ENCODE results near the gene CD82.

DNA sequence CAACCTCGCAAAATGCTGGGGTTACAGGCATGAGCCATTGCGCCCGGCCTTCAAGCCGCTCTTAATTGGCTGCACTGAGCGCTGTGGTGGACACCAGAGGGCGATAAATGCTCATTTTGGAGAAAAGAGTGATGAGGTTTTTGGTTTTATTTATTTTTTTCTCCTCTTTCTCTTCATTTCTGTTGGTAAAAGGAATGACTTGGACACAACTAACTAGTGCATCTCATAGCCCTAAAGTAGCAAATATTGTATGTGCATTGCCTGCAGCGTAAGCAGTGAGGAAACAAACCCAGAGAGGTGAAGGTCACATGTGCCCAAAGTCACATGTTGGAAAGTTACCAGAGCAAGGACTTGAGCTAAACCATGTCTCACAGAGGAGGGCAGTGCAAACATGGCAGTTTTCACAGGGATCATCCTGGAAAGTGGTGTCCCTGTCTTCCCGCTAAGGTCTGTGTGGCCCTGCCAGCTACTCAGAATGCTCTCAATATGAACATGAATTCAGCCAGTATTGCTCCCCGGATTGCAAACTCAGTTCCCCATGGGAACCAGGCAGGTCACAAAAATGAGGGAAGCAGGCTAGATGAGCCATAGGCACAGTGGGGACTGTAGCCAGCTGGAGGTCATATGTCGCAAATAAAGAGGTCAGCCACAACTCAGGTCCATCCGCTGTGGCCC is 8.6 kb upstream of the CD82 start:
- TF ChIP-seq, protein P1, sequence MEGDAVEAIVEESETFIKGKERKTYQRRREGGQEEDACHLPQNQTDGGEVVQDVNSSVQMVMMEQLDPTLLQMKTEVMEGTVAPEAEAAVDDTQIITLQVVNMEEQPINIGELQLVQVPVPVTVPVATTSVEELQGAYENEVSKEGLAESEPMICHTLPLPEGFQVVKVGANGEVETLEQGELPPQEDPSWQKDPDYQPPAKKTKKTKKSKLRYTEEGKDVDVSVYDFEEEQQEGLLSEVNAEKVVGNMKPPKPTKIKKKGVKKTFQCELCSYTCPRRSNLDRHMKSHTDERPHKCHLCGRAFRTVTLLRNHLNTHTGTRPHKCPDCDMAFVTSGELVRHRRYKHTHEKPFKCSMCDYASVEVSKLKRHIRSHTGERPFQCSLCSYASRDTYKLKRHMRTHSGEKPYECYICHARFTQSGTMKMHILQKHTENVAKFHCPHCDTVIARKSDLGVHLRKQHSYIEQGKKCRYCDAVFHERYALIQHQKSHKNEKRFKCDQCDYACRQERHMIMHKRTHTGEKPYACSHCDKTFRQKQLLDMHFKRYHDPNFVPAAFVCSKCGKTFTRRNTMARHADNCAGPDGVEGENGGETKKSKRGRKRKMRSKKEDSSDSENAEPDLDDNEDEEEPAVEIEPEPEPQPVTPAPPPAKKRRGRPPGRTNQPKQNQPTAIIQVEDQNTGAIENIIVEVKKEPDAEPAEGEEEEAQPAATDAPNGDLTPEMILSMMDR (IDR thresholded peaks at IDR 0.05; ENCODE audit: control extremely low read depth in 1 of 3, insufficient read depth in 1 of 3, low read depth in 1 of 3, low read length in 3 of 3) = peak; percentile 63 to 72 (median 71)
- TF ChIP-seq PHF8 (conservative IDR thresholded peaks at IDR 0.05; ENCODE audit: low read depth, low read length) = no peak
- no peak for TF ChIP-seq EP300 (IDR thresholded peaks at IDR 0.05; ENCODE audit: borderline replicate concordance in 1 of 2, low read depth in 2 of 2, low read length in 2 of 2)
- no peak for TF ChIP-seq NRF1 (IDR thresholded peaks at IDR 0.05; ENCODE audit: low read depth, low read length)
- no peak for TF ChIP-seq POLR2A (IDR thresholded peaks at IDR 0.05; ENCODE audit: control extremely low read depth in 1 of 2, low read depth in 2 of 2, low read length in 2 of 2)
- no peak for TF ChIP-seq RNF2 (IDR thresholded peaks at IDR 0.05; ENCODE audit: borderline replicate concordance, low read depth, low read length, missing control alignments, poor library complexity, severe bottlenecking)
- no peak for TF ChIP-seq TAF1 (IDR thresholded peaks at IDR 0.05; ENCODE audit: low read depth, low read length)
- TF ChIP-seq BCL11A (IDR thresholded peaks at IDR 0.05; ENCODE audit: low read depth in 2 of 2, low read length in 2 of 2) = no peak
